Stimulated activated CD8-positive, alpha-beta memory T cell treated with anti-CD3 and anti-CD28 coated beads, Interleukin-2, amount 100 ng/mL, for 1 hour (primary cell): ENCODE data around the gene CDH23.

Experiments used
- DNase-seq, 2 donors: peaks; one replicate each; pipeline ENCODE4 v3.0.0-alpha.2; 2020; ENCODE audit warnings: low read depth in 2 of 2

CDH23 gene

DNA sequence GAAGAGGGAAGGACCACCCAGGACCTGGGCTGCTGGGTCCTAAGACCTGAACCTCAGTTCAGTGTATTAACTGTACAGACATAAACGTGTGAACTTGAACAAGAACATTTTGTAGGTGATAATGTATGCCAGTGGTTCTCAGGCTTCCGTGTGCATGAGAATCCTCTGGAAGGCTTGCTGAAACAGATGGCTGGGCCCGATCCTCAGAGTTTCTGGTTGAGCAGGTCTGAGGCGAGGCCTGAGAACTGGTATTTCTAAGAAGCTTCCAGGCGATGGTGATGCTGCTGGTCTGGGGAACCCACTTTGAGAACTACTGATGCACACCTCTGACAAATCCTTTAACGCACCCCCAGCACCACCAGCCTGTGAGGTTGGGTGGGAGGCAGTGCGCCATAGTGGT lies 70.4 kb downstream of the CDH23 start:
- DNase-seq, result no peak

DNA sequence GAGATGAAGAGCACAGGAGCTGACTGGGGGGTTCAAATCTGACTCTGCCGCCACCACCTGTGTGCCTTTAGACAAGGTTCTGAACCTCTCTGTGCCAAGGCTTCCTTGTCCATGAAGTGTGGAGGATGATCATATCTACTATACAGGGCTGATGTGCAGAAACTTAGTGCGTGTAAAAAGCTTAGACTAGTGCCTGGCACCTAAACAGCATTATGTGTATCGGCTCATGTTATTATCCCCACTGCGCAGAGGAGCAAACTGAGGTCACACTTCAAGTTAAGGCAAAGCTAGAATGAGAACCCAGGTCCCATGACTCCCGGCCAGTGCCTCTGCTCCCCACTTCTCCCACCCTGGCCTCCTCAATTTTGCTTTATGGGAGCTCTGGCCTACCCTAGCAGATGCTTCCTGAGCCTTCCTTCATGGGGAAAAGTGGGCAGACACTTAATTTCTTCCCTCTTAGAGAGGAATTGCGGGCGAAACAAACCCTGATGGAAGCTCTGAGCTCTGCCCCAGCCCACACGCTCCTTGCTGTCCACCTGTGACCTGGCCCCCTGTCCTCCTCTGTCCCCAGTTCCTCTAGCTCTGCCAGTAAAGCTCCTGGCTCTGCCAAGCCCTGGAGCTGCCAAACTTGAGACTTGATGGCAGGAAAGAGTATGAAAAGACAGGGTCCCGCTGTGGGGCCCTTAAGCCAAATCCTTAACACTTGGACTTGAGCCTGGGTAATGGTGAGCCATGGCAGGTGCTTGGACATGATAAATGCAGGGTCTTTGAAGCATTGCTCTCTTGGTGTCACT lies 71.0 kb downstream of the CDH23 start:
- no peak for DNase-seq

DNA sequence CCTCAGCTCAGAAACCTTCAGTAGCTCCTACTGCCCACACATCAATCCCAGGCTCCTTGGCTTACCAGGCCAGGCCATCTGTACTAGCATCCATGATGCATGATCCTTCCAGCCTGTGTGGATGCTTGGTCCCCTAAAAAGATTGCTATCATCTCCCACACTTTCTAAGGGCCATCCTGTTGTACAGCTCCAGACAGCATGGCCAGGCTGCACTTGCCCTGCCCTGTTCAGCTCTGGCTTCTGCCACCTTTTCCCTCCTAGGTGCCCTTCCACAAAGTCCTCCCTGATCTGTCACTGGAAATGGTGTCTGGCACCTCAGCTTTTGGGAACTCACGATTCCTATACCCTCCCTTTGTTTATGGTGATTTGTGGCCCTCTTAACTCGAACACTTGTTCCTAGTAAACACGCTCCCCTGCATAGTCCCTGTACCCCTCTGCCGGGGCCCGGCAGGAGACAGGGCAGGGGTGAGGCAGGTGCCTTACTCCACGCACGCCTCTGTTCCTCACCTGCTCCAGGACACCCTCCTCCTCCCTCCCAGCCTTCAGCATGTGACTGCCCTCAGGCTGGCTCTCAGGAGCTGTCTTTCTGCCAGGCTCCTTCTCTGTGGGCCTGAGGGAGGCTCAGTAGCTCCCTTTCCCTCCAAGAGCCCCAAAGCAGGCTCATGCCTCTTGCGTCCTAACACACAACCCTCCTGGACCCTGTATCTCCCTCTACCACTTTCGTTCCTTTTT lies 71.8 kb downstream of the CDH23 start:
- no peak for DNase-seq

DNA sequence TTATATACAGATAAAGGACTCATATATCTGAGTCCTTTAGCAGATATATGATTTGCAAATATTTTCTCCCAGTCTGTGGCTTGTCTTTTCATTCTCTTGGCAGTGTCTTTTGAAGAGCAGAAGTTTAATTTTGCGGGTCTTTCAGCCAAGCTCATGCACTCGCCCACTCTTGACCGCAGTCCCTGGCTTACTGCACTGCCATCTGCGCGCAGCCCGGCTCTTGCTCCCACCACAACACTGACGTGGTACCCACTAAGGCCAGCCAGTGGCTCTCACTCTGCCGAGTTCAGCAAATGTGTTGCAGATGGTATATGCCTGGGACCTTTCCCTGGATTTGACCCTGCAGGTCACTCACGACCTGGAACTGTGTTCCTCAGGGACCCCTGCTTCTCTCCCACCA lies 74.3 kb downstream of the CDH23 start:
- no peak for DNase-seq

DNA sequence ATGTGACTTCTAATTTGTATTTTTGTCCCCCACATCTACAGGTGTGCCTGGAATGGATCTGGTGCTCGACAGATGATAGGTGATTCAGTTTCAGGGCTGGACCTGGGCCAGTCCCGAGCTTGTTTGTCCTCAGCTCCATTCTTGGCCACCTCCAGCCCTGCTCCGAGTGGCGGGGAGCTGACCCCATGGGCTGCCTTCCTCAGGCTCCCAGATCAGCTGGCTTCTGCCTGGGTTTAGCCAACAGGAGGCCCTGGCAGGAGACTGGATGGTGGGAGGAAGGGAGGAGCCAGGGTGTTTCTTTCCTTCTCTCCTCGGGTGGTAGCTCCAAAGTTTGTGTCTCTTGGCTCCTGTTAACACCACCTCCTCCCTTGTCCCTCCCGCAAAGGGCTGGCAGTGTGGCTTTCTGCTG lies 75.2 kb downstream of the CDH23 start:
- no peak for DNase-seq

DNA sequence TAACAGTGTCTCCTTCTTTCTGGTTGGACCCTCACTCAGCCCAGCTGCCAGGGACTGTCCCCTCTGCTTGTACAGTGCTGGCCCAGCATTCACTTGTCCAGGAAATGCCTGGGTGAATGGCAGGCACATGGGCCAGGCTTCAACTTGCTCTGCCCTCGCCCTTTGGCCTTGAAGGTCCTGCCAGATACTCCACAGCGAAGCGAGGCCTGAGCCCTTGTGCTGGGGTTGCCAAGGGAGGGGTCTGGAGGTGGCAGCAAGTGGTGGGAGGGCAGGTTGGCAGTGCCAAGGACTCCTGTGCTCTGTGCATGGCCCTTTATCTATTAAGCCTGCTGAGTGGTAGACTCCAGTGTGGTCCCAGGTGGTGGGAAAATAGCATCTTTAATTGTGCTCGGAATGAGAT lies 75.7 kb downstream of the CDH23 start:
- DNase-seq, result no peak

DNA sequence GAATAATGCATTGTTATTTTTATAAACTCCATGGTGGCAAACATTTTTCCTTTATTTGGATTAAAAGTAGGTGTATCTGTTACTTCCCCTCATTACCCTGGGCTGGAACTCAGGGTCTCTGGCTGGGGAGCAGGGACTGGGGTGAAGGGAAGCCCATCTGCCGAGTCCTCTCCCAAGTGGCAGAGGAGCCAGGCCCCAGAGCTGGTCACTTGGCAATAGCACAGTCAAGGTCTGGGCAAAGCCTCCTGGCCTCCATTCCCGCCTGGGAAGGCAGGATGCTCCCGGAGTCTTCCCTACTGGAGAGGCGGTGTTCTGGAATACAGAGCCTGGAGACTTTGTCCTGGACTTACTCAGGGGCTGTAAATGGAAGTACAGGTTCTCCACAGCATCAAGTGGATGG lies 76.2 kb downstream of the CDH23 start:
- no peak for DNase-seq

DNA sequence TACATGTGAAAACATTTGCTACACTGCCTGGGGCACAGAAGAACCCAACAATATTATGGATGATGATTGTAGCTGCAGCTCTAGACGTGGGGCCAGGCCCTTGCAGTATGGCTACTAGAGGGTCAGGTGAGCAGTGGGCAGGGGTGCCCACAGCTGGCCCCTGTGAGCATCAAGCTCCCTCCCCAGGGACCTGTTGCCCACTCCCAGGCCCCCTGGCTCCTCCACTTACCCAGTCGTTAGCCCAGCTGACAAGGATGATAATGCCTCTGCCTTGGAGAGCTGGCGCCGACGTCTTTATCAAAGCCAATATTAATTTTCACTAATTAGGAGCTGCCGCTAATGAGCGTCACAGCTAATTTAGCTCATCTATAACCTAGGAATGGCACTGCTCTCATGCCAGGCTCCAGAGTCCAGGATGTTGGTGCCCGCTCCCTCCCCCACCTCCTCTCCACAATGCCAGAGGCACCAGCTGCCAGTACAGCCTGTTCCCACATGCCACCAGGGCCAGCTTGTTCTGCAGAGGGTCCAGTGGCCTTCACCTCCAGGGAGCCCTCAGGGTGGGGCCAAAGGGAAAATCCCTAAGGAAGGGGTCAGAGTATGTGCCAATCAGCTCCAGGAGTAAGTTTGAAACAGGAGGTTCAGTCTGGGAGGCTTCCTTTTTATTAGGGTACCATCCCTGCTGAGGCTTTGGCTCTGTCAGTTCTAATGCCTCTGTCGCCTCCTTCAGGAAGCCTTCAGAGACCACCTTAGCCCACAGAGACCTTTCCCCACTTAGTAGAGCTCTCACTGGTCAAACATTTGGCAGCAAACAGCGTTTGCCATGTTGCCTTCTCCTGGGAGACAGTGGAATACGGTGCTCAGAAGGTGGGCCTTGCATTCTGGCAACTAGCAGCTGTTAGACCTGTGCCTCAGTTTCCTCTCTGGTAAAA lies 77.2 kb downstream of the CDH23 start:
- no peak for DNase-seq

DNA sequence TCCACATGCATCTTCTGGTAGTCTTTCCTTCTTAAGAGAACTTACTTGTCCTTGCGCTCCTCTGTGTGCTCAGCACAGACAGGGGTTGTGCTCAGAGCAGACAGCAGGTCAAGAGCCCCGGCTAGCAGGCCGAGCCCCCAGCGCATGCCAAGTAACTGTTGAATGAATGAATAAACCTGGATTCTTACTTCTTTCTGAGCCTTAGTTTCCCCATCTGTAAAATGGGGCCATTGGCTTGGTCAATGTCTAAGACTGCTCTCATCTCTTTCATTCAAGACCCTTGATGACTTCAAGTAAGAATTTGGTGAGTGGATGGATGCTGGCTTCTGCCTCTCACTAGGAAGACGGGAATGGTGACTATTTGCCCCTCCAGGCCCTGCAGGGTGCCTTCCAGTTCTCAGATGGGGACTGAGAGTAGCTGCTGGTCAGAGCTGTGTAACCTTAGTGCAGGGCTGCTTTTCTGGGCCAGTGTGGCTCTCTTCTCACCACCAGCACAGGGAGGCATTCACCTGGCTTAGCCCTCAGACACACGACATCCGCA lies 78.1 kb downstream of the CDH23 start:
- no peak for DNase-seq

DNA sequence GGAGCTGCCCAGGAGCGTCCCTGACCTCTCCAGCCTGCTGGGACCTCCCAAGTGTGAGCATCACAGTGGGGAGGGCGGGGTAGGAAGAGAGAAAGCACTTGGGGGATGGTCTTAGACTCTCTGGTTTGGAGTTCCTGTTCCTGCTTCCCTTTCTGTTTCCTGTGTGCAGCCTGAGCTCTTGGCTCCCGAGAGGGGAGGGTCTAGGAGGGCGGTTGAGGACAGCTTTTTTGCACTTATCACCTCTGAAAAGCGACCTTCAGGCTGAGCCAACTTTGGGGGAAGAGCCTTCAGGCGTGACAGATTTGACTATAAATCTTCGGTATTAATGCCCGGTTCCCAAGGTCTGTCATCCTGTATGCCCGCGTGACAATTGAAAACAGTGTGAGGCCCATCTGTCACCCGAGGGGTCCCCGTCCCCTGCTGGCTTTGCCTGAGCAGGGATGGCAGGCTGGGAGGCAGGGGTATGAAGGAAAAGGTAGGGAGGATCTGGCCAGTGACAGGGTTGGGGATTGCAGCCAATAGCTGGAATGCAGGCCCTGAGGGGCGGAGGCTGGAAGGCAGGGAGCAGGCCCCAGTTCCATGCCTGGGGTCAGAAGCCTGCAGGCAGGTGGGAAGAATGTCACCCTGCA lies 78.6 kb downstream of the CDH23 start:
- DNase-seq, result no peak

DNA sequence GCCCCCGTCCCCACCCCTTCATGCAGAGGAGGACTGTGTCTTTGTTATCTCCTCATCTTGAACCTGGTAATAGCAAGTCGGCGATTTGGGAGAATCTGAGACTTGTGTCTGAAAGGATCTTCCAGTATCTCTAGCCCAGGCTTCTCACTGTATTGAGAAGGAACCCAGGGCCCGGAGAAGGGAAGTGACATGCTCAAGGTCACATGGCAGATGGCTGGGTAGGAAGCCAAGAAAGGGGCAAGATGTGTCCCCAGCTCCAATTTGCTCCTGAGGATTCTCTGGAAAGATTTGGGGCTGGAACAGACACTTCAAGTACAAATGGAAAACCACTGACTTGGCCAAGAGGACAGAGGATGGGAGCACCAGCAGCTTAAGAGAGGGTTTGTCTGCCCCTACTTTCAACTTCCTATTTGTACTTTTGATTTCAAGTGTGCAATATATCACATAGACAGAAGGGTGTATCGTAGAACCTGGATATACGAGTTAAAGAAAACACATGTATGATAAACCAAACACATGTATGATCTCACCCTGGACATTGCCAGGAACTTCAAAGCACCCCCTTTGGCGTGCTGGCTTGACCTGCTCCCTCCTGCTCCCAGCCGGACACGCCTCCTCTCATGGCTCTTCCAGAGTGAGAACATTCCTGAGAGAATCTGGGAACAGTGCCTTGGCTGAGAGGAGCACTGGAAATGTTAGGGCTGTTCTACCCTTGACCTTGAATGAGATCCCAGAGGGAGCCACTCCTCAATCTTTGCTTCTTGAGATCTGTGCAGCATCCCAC lies 79.7 kb downstream of the CDH23 start:
- no peak for DNase-seq

DNA sequence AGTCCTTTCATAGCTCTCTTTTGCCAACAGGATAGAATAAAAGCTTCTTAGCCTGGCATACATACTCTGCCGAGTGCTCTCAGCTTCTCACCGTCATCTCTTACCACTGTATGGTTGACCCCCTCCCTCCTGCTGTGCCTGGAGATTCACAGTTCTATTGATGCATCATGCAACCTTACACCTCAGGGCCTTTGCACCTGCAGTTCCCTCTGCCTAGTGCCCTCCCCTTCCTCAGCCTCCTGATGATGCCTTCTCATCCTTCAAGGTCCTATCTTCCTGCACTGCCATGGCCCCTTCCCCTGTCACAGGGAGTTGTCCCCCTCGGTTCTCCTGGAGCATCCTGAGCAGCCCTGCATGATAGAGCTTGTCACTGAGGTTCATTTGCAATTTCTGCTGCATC lies 81.5 kb downstream of the CDH23 start:
- DNase-seq, result no peak

DNA sequence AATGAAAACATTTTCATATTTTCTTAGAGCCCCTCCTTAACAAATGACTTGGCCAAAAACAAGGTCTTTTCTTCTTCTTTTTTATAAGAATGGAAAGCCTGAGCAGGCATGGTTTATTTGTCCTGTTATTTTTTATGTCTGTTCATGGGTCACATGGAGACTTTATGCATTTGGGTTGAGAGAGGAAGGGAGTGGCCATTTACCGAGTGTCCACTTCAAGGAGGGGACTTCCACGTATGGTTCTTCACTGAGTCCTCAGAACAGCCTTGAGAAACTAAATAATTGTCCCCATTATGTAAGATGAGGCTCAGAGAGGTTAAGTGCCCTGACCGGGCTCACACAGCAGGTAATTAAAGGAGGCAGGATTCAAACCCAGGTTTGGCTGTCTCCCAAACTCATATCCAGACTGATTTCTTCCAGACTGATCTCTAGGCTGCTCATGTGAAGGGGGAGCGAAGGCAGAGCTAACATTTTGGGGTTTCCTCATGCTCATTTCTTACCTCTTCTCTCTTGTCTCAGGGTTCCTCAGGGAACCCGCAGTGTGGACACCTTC lies 82.2 kb downstream of the CDH23 start:
- DNase-seq, result no peak

DNA sequence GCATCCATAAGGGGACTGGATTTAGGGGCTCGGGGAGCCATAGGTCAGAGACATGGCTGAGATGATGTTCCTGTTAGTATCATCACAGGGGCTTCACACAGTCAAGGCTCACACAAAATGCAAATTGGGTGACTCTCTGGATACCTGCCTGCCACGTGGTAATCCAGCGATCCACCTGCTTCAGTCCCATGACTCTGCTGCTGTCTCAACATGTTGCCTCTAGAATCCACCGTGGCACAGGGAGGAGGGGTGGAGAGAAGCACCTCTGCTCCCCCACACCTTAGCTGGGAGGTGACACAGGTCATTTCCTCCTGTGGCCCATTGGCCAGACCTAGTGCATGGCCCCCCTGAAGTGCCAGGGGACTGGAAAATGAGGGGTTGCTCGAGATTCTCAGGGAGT lies 83.1 kb downstream of the CDH23 start:
- no peak for DNase-seq

DNA sequence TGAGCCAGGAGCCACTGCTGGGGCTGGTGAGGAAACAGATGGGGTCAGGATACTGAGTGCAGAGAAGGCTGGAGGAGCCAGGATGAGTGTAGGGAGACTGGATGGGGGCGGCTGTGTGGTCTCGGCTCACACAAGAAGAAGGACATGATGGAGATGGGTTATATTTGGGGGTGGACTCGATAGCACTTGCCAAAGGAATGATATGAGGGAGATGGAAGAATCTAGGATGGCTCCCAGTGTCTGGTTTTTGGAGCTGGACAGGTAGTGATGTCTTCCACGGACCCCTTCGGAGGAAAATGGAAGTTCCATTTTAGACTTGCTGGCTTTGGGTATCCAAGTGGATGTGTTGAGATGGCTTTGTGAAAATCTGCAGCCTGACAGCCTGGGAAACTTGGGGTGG lies 83.9 kb downstream of the CDH23 start:
- DNase-seq, result no peak

DNA sequence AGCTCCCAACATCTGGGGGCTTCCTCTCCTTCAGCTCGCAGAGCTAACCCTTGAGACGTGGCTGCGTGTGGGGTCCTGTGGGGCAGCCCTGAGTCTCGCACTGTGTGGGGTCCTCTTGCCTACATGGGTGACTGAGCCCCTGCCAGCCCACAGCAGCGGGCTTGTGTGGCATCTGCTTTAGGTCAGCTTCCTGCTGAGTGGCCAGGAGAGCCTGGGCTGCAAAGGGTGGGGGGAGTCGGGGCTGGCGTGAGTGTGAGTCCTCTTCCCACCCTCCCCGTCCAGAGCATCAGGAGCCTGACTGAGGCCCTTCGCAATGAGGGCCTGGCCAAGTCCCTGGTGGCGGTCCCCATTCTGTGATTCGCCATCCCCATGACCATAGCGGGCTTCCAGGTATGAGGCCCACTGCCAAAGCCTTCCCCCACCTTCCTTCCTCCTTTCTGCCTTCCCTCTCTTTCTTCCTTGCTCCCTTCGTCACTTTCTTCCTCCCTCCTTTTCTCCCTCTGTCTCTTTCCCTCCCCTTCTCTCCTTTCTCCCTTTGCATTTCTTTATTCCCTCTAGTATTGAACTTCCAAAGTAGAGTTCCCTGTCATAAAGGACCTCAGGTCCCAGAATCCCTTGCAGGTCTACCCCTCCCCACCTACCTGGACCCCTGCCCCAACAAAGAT lies 85.2 kb downstream of the CDH23 start:
- no peak for DNase-seq

DNA sequence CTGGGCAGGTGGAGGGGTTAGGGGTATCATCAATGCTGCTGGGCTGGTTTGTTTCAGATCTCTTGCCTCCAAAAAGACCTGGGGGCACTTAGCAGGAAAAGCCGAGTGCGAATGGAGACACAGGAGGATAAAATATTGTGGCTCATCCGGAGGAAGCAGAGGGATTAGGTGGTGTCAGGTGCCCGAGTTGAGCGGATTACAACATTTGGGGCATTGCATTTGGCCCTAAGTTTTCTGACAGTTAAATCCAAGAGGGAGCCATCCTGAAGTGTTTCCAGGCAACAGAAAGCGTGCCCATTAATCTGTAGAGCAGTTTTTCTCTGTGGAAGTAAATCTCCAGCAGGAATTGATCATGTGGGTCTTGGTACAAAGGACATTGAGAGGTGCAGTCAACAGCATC lies 85.9 kb downstream of the CDH23 start:
- no peak for DNase-seq

DNA sequence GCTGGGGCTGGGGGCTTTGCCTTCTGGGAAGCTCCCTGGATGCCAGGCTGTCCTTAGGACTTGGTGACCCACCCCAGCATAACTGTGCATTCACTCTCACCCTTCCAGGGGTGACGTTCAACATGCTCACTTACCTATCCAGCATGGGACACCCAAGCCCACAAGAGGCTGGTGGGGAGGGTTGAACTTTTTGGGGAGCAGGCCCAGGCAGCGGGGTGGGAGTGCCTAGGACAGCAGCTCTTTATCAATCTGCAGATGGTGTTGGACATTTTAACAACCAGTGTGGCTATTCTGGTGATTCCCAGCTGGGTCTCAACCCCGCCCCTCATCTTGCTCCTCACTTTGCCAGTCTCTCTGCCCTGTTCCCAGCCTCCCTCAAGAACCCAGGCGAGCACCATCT lies 86.4 kb downstream of the CDH23 start:
- no peak for DNase-seq

DNA sequence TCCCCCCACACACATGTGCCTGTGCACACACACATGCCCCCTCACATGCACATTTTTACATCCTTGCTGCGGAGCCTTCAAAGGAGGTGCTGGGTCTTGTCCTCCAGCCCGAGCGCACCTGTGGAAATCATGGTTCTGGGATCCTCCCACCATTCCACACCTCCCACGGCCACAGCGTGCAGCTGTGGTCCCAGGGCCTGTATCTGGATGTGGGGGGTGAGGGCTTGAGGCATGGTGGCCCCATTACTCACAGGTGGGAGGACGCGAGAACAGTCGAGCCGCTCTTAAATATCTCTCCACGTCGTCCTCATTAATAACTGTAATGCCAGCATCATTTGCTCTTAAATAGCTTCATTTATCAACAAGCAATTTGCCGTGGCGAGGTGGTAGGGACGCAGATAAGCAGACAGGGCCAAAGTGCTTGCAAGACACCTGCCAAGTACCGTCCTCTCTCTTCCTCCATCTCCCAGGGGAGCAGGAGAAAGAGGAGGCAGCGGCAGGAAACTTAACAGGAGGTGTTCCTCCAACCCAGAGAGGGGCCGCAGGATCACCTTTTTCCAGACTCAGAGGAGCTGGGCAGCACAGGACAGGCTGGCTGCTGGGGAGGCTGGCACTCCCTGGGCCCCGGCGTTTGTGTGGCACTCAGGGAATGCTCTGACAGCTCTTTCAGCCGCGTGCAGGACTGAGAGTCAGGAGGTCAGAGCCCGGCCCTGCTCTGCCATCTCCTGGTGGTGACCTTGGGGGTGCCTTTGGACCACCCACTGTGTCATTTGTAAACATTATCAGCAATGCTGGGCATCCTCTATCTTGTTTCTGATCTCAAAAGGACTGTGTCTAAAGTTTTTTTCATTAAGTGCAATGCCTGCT lies 87.4 kb downstream of the CDH23 start:
- no peak for DNase-seq
